Loucy (cell line): ENCODE measurements around the gene OTUB2.

Experiments used
- CTCF ChIP-seq: fragments of 200-600 bp; sonication (generic); conservative IDR thresholded peaks from 2 replicates; pipeline ENCODE4 v1.5.1; 2014; ENCODE audit warnings: mild to moderate bottlenecking, antibody characterized with exemption, low read length
- EZH2phosphoT487 ChIP-seq: fragments of 200-600 bp; IDR thresholded peaks from 2 replicates; pipeline ENCODE4 v1.6.1; 2018; ENCODE audit warnings: antibody characterized with exemption, mild to moderate bottlenecking, moderate library complexity, borderline replicate concordance

DNA sequence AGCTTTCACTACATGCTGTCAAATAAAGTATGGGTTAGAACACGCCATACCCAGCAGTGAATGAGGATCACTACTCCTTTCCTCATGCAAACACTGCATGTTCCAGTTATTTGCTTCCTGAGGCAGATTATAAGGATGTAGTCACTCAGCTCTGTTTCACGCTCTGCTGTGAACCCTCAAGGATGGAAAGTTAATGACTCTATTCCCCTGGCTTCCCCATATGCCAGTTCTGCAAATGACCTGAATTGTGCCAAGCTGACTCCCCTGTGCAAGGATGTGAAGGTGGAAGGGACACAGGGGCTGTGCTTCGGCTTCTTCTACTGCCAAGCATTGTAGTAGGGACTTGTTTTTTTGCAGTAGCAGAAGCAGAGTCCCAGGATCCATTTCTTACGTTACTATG lies 61.8 kb downstream of the OTUB2 start:
- TF ChIP-seq CTCF, result no peak
- TF ChIP-seq EZH2phosphoT487, result no peak
